Measurements from ENCODE around the gene HMG20B.
A peak's percentile ranks its signal among the peaks of the same experiment; 100 is the strongest.

Gene HMG20B

DNA sequence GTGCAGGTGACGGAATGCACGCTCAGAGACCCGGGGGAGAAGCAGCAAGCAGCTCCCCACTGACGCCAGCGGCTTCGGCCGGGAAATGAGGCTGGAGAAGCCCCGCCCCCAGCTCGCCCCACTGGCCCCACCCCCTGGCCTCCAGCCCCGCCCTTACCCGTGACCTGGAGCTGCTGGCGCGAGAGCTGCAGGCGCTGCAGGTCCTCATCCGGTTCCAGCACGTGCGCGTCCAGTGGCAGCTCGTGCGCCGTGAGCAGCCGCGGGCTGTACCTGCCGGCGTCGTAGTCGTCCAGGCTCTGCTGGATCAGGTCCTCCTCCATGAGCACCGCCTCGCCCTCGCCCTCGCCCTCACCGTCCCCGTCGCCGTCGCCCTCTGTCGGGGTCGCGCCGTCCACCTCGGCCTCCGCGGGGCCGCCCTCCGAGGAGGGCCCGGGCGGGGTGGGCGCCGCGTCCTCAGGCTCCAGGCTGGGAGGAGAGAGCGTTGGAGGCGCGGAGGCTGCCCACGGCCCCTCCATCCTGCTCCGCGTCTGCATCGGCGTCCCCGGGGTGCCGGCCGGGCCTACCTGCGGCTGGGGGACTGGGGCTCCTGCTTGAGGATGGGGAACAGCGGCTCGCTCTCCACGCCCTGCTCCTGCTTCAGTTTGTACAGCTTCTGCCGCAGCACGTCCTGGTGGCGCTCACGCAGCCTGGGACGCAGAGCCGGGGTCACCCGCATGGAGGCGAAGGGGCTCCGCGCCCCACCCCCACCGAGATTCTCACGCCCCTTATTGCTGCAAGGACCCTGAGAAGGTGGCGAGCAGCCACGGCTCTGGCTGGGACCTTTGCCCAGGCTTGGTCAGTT is 40.4 kb downstream of the HMG20B start:
- Mint-ChIP-seq H3K9me3 (no peaks in the 10 kb centered on the region), H3K4me3 (no peak overlapping the region), H3K27me3 (no peaks in the 10 kb centered on the region), H3K4me1 (peaks cover 17% of the 10 kb centered on the region), H3K27ac (no peak overlapping the region)
- ATAC-seq (peak; percentile 19), DNase-seq (no peak)

DNA sequence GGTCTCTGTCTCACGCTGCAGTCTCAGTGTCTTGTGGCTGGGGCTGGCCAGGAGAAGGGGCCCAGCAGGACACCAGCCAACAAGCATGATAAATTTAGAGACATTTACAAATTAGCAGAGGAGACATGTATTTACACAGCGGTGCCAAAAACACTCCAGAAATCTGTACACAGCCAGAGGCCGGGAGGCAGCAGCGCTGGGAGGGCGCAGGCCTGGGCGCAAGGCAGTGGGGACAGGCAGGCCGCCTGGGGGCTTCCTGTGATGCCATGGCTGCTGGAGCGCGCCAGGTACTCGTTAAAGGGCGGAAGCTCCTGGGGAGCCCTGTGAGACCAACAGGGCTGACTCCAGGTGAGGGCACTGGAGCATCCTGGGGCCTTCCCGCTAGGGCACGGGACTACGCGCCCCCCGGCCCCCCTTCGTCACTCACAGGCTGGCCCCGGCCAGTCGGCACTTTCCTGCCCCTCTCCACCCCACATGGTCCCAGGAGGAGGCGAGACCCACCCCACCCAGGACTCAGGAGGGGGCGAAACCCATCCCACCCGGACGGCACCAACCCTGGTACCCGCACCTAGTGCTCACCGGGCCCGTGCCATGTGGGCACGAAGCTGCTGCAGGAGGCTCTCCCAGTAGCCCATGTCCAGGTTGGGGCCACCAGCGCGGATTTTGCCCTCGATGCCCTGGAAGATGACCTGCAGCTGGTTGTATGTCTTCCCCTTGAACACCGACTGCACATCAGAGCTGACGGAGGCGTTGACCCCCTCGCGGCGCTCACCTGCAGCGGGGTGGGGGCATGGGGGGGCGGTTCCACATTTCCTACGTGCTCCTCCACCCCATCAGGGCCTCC is 41.3 kb downstream of the HMG20B start:
- no peak overlapping the region for H3K27ac Mint-ChIP-seq
- DNase-seq (no peak), ATAC-seq (peak; percentile 13)
- H3K4me3 Mint-ChIP-seq = no peak overlapping the region
- no peaks in the 10 kb centered on the region for H3K27me3 Mint-ChIP-seq
- H3K4me1 Mint-ChIP-seq = peaks cover 16% of the 10 kb centered on the region
- H3K9me3 Mint-ChIP-seq = no peaks in the 10 kb centered on the region

DNA sequence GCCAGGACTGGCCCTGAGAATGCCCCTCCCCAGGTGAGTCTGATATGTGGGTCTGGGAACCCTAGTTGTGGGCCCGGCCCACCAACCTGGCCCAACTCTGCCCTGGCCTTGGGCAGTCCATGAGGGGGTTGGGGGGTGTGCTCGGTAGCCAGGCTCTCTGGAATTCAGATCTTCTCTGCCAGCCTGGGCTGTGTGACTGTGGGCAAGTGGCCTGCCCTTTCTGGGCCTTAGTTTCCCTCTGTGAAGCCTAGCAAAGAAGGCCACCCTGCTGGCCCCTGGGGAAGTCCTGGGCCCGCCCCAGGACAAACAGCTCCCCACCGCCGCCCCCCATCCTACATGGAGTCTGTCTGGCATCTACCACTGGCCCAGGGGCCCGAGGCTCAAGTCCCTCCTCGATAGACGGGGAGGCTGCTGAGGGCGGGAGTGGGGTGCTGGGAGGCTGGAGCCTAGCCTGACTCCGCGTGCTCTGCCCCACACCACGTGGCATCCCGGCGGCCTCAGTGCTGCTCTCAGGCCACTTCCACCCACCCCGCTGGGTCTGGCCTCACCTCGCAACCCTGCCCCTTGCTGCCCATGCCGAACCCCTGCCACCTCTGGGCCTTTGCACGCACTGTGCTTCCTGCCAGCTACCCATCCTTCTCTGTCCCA is 42.2 kb downstream of the HMG20B start:
- H3K4me3 Mint-ChIP-seq = no peak overlapping the region
- H3K27ac Mint-ChIP-seq = peak overlapping the region in 1 of 2 donors; percentile 83
- H3K9me3 Mint-ChIP-seq = no peaks in the 10 kb centered on the region
- H3K27me3 Mint-ChIP-seq = no peaks in the 10 kb centered on the region
- DNase-seq (no peak), ATAC-seq (no peak)
- H3K4me1 Mint-ChIP-seq = peaks cover 16% of the 10 kb centered on the region

DNA sequence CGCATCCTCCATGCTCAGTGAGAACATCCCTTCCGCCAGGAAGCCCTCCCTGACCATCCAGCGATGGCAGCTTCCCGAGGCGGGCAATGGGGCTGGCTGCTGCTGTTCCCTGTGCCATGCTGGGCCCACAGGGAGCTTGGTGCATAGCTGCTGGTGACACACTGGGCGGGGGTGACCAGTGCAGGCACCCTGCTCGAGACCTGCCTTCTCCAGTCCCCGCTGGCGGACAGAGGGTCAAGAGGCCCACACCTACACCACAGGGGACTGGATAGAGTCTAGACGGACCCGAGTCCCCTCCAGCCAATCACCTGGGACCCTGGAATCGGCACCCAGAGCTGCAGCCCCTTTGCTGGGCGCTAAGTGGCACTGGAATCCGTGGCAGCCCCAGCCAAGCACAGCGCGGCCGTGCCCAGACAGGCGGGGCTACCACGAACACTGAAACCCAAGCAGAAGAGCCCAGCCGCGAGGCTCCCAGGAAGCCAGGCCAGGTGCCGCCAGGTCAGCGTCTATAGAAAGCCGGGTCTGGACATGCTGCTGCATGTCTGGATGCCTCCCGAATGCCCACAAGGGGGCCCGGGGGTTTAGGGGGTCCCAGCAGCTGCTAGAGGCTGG is 42.9 kb downstream of the HMG20B start:
- no peak overlapping the region for H3K4me3 Mint-ChIP-seq
- no peaks in the 10 kb centered on the region for H3K27me3 Mint-ChIP-seq
- no peak for ATAC-seq
- H3K27ac Mint-ChIP-seq = peak overlapping the region; percentile 33 to 83
- H3K9me3 Mint-ChIP-seq = no peaks in the 10 kb centered on the region
- H3K4me1 Mint-ChIP-seq = peaks cover 16% of the 10 kb centered on the region
- DNase-seq = no peak

DNA sequence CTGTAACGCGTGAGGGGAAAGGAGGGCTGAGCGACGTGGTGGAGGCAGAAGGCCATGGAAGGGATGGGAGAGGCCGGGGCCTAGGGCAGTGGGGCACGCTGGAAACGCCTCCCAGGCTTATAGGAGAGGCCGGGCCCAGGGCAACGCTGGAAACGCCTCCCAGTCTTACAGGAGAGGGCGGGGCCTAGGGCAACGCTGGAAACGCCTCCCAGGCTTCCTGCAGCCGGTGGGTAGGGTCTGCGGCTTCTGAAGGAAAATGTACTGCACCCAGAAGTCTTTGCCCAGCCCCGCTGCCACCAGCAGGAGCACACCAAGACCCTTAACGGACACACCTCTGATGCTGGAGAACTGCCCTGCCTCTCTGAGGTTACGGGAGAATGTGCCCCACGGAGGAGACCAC is 44.7 kb downstream of the HMG20B start:
- Mint-ChIP-seq H3K4me3 (peak overlapping the region in 1 of 2 donors; percentile 29), H3K4me1 (peaks cover 16% of the 10 kb centered on the region), H3K9me3 (no peaks in the 10 kb centered on the region), H3K27ac (no peak overlapping the region), H3K27me3 (no peaks in the 10 kb centered on the region)
- no peak for DNase-seq
- no peak for ATAC-seq

DNA sequence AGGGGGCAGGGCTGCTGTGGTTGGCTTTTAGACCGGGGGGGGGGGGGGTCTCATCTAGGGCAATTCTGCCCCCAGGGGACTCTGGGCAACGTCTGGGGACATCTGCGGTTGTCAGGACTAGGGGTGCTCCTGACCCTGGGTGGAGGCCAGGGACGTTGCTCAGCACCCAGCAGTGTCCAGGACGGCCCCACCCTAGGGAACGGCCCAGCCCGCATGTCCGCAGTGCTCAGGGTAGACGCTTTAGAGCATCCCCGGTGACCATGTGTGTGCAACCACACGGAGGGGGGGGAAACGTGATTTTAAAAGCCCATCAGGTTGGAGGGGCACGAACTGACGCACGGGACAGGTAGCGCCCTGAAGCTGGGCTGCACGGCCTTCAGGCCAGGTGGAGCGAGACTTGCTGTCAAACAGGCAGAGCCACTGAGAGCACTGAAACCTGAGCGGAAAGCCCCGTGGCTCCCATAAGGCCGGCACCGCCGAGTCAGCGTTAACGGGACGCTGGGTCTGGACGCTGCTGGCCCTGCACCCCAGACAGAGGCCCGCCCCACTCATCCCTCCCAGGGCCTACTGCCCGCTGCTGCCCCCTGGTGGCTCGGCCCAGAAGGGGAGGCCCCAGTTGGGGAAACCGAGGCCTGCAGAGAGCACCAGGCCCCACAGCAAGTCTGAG is 45.5 kb downstream of the HMG20B start:
- no peaks in the 10 kb centered on the region for H3K27me3 Mint-ChIP-seq
- H3K4me1 Mint-ChIP-seq = peaks cover 16% of the 10 kb centered on the region
- no peak overlapping the region for H3K27ac Mint-ChIP-seq
- H3K4me3 Mint-ChIP-seq = no peak overlapping the region
- ATAC-seq (peak; percentile 40), DNase-seq (peak; percentile 57 to 64)
- no peaks in the 10 kb centered on the region for H3K9me3 Mint-ChIP-seq

DNA sequence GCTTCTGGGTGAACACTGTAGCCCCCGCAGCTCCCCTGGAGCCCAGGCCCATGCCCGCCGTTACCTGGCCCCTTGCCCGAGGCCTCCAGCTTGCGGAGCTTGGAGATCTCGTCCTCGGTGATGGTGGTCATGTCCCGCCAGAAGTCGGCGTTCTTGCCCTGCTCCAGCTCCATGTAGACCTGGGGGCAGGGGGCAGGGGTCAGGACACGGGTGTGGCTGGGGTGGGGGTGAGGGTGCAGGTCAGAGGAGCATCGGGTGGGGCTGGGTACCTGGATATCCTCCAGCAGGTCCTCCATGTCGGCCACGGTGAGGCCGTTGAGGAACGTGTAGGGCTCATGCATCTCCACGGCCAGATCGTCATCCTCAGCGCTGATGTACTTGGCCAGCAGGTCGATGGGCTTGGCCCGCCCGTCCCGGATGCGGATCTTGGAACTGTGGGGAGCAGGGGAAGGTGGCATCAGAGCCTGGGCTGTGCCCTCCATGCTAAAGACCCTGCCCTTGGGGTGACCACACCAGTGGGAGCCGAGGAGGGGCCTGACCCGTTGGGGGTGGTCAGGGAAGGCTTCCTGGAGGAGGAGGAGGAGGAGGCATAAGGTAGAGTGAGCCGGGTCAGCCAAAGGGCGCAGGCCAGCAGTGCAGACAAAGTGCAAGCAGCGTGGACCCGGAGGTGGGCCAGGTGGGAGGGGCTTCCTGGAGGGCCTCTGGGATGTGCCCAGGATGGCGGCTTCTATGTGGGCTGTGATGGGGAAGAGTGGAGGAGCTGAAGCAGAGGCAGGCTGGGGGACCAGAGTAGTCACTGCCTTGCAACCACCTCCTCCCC is 46.3 kb downstream of the HMG20B start:
- no peak for DNase-seq
- H3K9me3 Mint-ChIP-seq = no peaks in the 10 kb centered on the region
- ATAC-seq = no peak
- no peaks in the 10 kb centered on the region for H3K27me3 Mint-ChIP-seq
- peaks cover 19% of the 10 kb centered on the region for H3K4me1 Mint-ChIP-seq
- peak overlapping the region in 1 of 2 donors; percentile 86 for H3K27ac Mint-ChIP-seq
- no peak overlapping the region for H3K4me3 Mint-ChIP-seq

DNA sequence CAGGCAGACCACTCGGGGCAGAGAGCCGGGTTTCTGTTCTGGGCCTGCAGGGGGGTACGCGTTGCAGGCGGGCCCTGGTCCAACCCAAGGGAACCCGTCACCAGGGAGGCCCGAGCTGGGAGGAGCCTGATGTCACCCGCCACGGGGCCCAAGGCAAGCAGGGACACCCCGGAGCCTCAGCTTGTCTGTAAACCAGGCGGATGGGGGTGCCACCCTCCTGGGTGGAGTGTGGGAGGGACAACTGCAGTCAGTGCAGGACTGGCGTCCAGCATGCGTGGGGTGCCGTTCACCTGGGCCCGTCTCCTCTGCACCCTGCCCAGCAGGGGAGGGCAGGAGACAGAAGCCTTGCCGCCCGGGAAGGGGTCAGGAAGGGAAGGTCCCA is 46.9 kb downstream of the HMG20B start:
- Mint-ChIP-seq H3K27me3 (no peaks in the 10 kb centered on the region), H3K27ac (peak overlapping the region in 1 of 2 donors; percentile 59), H3K9me3 (no peaks in the 10 kb centered on the region), H3K4me3 (no peak overlapping the region), H3K4me1 (peaks cover 25% of the 10 kb centered on the region)
- ATAC-seq (peak; percentile 38), DNase-seq (no peak)

DNA sequence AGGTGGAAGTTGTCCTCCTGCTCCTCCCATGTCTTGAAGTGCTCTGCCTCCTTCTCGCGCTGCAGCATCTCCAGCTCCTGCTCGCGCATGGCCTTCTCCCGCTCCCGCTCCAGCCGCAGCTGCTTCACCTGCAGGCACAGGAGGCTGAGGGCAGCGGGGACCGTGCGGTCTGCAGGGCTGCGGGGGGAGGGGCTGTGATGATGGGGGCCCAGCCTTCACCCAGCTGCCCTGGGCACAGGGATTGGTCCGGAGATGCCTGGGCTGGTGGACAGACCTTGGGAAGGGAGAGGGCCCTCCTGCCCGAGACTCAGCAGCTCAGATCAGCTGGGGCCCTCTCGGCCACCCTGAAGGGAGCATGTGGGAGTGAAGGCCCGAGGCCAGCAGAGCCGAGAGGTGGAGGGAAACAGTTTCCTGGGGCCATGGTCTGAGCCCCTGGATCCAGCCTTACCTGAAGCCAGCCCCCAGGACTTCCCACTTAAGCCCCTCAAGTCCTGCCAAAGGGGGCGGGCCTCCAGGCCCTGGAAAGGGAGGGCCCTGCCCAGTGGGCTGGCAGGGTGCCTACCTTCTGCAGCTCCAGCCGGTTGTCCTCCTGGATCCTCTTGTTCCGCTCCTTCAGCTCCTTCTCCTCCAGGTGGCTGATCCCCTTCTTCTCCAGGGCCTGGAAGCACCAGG is 47.5 kb downstream of the HMG20B start:
- H3K9me3 Mint-ChIP-seq = no peaks in the 10 kb centered on the region
- peaks cover 31% of the 10 kb centered on the region for H3K4me1 Mint-ChIP-seq
- no peak for ATAC-seq
- H3K4me3 Mint-ChIP-seq = no peak overlapping the region
- no peak for DNase-seq
- no peaks in the 10 kb centered on the region for H3K27me3 Mint-ChIP-seq
- H3K27ac Mint-ChIP-seq = no peak overlapping the region

DNA sequence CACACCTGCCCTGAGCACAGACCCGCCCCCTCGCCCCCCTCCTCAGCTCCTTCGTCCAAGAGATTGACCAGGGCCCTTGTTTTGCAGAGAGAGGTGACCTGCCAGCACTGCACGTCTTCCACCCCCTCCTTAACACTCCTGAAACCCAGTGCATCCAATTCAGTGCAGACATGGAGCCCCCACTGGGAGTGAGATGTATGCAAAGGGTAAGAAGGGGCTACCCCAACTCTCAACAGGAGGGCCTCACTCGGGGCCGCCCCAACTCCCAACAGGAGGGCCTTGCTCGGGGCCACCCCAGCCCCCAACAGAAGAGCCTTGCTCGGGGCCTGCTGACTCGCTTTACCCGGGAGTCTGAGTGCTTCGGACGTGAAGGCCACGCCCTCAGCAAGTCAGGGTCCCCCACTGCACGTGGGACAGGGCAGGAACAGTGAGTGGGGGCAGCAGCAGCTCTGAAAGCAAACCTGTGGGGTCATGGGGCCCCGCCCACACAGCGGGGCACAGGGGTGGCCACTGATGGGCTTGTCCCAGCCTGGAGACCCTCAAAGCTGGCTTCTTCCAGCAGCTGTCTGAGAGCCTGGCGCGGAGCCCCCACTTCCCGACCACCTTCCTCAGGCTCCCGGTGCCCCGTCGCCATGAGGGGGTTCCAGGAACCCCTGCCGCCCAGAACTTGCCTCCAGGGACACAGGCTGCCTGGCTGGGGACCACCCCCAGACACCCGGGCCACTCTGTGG is 48.2 kb downstream of the HMG20B start:
- Mint-ChIP-seq H3K27ac (no peak overlapping the region), H3K4me1 (peaks cover 38% of the 10 kb centered on the region), H3K9me3 (no peaks in the 10 kb centered on the region), H3K4me3 (no peak overlapping the region), H3K27me3 (no peaks in the 10 kb centered on the region)
- no peak for ATAC-seq
- no peak for DNase-seq

DNA sequence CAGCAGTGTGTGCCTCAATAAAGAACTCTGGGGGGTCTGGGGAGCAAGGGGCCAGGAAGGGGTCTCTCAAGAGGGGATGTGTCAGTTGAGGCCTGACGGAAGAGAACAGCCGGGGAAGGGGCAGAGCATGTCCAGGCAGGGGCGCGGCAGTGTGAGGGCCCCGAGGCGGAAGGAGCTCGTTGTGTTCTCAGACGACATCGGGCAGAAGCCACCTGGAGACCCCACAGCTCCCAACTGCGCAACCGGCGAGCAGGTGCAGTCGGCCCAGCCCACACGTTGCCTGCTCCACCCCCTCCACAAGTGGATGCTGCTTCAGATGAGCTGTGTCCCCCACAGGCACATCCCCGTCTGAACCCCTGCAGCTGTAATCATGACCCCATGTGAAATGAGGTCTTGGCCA is 48.9 kb downstream of the HMG20B start:
- no peak for DNase-seq
- no peaks in the 10 kb centered on the region for H3K27me3 Mint-ChIP-seq
- peaks cover 45% of the 10 kb centered on the region for H3K4me1 Mint-ChIP-seq
- ATAC-seq = no peak
- no peak overlapping the region for H3K4me3 Mint-ChIP-seq
- no peak overlapping the region for H3K27ac Mint-ChIP-seq
- H3K9me3 Mint-ChIP-seq = no peaks in the 10 kb centered on the region

DNA sequence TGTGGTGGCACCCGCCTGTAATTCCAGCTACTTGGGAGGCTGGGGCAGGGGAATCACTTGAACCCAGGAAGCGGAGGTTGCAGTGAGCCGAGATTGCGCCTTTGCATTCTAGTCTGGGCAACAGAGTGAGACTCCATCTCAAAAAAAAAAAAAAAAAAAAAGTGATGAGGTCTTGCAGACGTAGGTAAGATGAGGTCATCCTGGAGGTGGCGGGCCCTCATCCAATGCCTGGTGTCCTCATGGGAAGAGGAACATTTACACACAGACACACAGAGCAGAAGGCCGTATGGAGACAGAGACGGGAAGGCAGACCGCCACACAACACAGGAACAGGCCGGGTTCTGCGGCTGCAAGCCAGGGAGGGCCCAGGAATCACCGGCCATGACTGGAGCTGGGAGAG is 49.5 kb downstream of the HMG20B start:
- no peaks in the 10 kb centered on the region for H3K9me3 Mint-ChIP-seq
- ATAC-seq (no peak), DNase-seq (no peak)
- H3K4me1 Mint-ChIP-seq = peaks cover 46% of the 10 kb centered on the region
- H3K27ac Mint-ChIP-seq = peak overlapping the region in 1 of 2 donors; percentile 52
- no peaks in the 10 kb centered on the region for H3K27me3 Mint-ChIP-seq
- H3K4me3 Mint-ChIP-seq = no peak overlapping the region

DNA sequence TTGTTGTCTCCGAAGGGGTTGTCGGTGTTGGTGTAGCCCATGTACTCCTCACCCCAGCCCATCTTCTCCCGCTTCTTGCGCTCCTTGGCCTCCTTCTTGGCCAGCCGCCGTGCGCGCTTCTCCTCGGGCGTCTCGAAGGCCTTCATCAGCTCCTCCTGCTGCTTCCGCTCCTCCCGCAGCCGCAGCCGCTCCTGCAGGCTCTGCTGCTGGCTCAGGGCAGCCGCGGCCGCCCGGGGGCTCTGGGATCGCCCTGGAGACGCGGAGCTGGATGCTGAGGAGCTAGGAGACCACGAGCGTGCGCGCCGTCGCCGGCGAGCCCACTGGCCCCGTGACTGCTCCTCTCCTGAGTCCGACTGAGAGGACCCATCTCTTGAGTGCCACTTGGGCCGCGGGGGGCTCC is 51.0 kb downstream of the HMG20B start:
- DNase-seq (no peak), ATAC-seq (no peak)
- Mint-ChIP-seq H3K4me1 (peaks cover 35% of the 10 kb centered on the region), H3K9me3 (no peaks in the 10 kb centered on the region), H3K27ac (no peak overlapping the region), H3K27me3 (no peaks in the 10 kb centered on the region), H3K4me3 (no peak overlapping the region)
